Middle frontal gyrus (tissue), 1 donor: ENCODE data around the gene SPTAN1.
"Not testable (repeated sequence)": the region's sequence is repeated elsewhere in the genome, so short reads cannot be mapped to it uniquely, and the experiment has no call there.

Source experiments
- DNase-seq: peaks from one replicate; pipeline ENCODE4 v3.0.0-alpha.2; 2015; ENCODE audit warnings: low spot score; ENCODE audit errors: extremely low spot score

The SPTAN1 gene

DNA sequence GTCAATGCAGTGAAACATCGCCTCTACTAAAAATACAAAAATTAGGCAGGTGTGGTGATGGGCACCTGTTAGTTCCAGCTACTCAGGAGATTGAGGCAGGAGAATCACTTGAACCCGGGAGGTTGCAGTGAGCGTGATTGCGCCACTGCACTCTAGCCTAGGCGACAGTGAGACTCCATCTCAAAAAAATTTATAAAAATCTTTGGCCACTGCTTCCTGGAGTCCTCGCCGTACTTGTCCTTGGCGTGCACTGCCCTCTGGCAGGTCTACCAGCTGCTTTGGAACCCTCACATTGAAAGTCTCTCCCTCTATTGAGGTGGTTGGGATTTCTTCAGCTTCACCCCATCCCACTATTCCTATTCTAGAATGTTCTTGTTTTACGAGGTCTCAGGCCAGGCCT lies 79.2 kb downstream of the SPTAN1 start:
- DNase-seq = no peak

DNA sequence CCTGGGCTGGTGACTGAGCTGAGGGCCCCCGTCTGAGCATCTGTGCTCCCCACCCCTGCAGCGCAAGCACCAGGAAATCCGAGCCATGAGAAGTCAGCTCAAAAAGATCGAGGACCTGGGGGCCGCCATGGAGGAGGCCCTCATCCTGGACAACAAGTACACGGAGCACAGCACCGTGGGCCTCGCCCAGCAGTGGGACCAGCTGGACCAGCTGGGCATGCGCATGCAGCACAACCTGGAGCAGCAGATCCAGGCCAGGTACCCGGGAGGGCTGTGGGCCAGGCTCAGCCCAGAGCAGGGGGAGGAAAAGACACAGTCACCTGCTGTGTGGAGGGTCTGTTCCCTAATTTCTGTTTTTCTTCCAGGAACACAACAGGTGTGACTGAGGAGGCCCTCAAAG lies 79.7 kb downstream of the SPTAN1 start:
- DNase-seq = no peak

DNA sequence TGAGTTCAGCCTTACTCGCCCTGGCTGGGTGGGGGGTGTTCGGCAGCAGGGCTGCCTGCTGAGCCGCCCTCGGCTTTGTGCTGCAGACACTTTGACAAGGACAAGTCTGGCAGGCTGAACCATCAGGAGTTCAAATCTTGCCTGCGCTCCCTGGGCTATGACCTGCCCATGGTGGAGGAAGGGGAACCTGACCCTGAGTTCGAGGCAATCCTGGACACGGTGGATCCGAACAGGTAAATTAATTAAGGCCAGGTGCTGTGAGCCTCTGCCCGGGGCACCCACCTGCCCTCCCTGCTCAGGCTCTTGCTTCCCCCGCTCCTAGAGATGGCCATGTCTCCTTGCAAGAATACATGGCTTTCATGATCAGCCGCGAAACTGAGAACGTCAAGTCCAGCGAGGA lies 80.1 kb downstream of the SPTAN1 start:
- no peak for DNase-seq

GRCh38 chr9:128633057-128633456 lies 80.7 kb downstream of the SPTAN1 start:
- DNase-seq = no peak

DNA sequence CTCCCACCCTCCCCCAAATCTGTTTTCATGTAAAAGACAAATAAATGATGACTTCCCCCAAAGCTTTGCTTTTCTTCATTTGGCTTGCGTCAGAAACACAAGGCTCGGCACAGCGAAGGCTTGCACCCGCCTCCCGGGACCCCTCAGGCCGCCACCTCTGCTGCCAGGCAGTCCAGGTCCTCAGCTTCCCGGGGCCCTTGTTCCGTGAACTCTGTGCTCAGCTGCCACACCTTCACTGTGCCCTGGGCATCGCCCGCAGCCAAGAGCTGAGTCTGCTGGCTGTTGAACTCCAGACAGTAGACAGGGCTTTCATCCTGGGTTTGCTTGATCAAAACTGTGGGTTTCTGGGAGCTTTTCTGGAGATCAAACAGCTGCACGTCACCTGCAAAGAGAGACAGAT lies 81.2 kb downstream of the SPTAN1 start:
- DNase-seq = no peak

DNA sequence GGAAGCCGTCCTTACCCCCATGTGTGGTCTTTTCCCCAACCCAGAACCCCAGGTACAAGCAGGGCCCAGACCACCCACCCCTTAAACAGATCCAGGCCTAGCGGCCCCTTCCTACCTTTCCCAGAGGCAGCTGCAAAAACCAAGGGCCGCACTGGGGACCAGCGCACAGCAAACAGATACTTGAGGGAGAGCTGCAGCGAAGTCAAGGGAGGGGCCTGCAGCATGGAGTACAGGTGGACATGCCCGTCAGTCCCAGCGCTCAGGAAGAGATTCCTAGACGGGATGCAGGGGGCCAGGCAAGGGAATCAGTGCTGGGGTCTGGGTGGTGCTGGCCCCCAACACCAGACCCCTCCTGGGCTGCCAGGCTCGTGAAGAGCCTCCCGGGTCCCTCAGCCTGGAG lies 81.7 kb downstream of the SPTAN1 start:
- DNase-seq = no peak

- DNase-seq = no peak
Measured at GRCh38 chr9:128634651-128635262, 82.4 kb downstream of the SPTAN1 start.

DNA sequence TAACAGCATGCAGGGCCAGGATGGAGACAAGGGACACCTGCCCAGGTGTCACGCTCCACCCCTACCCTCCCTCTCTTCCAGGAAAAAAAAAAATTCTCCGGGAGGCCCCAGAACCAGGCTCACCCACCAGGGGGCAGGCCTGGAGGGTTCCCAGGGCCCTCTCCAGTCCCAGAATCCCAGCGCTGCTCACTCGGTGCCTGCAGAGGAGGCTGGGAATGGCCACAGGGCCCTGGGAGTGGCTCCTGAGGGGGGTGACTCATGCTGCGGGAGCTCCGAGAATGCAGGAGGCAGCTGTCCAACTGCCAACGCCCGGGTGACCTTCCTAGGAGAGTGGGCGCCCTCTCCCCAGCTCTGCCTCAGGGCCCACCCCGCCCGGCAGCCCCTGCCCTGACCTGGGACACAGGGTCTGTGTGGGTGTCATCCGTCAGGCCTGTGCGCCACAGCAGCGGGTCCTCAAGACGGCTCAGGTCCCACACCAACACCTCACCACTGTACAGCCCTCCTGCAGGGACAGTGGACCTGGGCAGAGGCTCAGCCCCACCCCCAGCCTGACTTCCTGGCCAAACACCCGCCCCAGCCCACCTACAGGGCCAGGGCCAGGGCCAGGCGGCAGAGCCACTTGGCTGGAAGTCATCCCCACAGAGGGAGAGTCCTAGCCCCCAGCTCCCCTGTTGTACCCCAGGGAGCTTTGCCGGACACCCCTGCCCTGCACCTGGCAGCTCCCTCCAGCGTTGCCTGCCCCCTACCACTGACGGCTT lies 83.1 kb downstream of the SPTAN1 start:
- DNase-seq = no peak

DNA sequence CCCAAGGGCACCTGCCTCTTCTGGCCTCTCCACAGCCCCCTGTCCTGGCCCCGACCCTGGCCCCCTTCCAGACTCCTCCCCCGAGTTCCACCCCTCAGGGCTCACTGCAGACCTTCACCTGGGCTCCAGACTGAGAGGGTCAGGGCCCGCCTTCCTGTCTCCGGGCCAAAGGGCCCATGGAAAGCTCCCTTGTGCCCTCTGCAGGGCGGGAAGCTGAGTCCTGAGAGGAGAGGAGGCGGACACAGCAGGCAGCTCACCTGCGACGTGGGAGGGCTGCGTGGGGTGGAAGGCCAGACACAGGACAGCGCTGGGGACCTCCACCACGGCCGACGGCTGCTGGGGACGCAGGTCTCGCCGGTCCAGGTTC lies 83.6 kb downstream of the SPTAN1 start:
- no peak for DNase-seq

- DNase-seq = no peak
Measured at GRCh38 chr9:128636556-128637530, 84.5 kb downstream of the SPTAN1 start.

DNA sequence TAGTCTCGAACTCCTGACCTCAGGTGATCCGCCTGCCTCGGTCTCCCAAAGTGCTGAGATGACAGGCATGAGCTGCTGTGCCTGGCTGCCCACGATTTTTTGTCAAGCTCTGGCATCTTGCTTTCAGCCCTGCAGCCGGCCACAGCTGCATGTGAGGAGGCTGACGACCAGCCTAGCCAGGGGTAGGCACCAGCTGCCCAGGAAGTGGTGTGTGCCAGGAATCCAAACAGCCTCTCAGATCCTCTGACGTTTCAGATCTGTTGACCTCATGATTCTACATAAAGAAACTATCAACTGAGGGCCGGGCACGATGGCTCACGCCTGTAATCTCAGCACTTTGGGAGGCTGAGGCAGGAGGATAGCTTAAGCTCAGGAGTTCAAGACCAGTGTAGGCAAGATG lies 85.3 kb downstream of the SPTAN1 start:
- no peak for DNase-seq

- no peak for DNase-seq
Measured at GRCh38 chr9:128638580-128638979, 86.2 kb downstream of the SPTAN1 start.

GRCh38 chr9:128640603-128641002 lies 88.2 kb downstream of the SPTAN1 start:
- DNase-seq = no peak

DNA sequence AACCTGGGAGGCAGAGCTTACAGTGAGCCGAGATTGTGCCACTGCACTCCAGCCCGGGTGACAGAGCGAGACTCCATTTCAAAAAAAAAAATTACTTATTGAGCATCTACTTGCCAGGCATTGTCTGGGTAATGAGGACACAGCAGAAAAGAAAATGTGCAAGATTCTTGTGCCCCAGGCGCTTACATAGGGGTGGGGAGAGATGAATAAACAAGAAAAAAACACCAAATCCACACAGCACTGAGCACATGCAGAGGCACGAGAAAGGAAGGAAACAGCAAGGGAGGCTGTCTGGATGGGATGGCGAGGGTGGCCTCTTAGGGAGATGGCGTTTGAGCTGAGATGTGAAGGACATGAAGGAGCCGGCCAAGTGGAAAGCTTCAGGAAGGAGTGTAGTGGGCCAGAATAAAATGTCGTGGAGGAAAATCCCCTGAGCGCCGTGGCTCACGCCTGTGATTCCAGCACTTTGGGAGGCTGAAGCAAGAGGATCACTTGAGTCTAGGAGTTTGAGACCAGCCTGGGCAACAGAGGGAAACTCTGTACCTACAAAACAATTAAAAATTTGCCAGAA lies 90.4 kb downstream of the SPTAN1 start:
- no peak for DNase-seq

DNA sequence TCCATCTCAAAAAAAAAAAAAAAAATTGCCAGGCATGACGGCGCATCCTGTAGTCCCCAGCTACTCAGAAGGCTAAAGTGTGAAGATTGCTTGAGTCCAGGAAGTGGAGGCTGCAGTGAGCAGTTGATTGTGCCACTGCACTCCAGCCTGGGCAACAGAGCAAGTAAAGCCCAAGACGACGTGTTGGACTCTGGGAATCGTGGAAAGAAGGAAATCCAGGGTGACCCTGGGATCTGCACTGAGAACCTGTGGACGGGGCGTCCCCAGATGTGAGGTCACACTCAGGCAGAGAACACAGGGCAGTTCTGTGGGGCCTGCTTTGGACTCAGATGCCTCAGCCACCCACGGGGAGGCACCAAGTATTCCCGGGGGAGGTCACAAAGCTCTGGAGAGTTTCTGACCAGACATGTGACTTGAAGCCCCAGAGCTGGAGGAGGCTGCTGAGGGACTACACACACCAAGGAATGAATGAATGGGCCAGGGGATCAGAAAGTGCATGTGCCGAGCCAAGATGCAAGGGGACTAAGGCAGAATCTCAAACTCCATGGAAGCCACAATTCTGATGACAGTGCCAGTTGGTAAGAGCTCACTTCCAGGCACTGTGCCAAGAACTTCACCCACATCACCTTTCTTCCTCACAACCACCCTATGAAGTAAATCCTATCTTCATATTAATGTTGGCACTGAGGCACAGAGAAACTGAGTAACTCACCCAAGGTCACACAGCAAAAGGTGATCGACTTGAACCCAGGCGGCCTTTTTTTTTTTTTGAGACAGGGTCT lies 91.3 kb downstream of the SPTAN1 start:
- DNase-seq = no peak

- not testable (repeated sequence) for DNase-seq
Measured at GRCh38 chr9:128648206-128648605, 95.8 kb downstream of the SPTAN1 start.

GRCh38 chr9:128651798-128652197 lies 99.4 kb downstream of the SPTAN1 start:
- DNase-seq = no peak

DNA sequence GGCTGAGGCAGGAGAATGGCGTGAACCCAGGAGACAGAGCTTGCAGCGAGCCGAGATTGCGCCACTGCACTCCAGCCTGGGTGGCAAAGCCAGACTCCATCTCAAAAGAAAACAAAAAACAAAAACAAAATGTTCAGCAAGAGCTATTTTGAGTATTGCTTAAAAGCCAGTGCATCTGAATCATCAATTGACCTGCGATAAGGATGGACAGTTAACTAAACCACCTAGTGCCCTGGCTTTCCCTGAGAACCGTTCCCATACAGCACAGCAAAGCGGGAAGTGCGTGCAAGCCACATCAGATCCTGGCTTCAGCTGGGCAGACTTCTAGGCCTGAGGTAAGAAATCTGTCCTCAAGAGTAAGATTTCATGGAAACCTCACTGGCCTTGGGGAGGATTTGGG lies 101.5 kb downstream of the SPTAN1 start:
- no peak for DNase-seq

GRCh38 chr9:128654481-128654880 lies 102.1 kb downstream of the SPTAN1 start:
- DNase-seq = no peak

DNA sequence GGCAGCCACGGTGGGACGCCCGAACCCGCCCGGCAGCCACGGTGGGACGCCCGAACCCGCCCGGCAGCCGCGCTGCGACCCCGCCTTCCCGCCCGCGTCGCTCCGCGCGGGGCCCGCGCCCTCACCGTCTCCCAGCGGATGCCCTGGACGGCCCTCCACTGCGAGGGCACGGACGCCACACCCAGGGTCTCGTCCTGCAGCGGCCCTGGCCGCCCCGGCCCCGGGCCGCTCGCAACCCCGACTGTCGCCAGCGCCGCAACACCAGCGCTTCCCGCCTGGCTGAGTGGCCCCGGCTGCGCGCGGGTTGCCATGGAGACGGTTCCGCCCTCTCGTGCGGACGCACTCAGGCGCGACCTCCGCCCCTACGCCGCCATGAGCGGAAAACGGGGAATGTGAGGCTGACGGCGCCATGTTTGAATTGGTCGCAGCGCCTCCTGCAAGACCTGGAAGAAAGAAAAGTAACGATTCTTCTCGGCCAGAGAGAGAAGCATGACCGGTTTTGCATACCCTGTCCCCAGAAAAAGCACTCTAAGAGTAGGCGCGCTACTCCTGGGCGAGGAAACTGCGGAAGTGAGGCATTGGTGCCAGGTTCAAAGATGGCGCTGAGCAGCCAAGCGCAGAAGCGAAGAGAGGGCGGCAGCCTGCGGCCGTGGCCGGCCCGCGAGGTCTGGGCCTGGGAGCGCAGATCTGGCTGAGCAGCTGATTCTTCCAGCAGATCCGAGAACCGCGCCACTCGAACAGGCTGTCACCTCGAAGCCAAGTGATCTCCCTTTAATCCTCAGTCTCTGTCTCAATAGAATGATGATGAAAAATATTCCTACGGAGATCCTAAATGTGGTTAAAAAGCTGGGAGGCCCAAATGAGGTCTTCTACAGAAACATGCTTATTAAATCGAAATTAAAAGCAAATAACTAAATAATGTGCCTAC lies 104.3 kb downstream of the SPTAN1 start, which contains the start of gene DYNC2I2:
TSS of gene DYNC2I2 (minus strand) at position 432 of the 928 bp plus-strand sequence. CDS start at position 311, 121 bp downstream.
- DNase-seq = peak; percentile 90
